Measurements from ENCODE around the gene KANK4. TPM values are rescaled to one million over a fixed set of nuclear protein-coding genes. Genes with fewer than 3 reads are reported as not detected.
A peak's percentile ranks its signal among the peaks of the same experiment; 100 is the strongest.

The KANK4 gene
- total RNA-seq, 1 donor from 2014 or later, result 1.2 TPM

- FAIRE-seq (no peak), DNase-seq (ENCODE audit: low spot score in 2 of 2) (no peak)
Observed at GRCh38 chr1:62218604-62219003, 100.6 kb downstream of the KANK4 start.

GRCh38 chr1:62213075-62213914 lies 105.9 kb downstream of the KANK4 start:
- DNase-seq (ENCODE audit: low spot score in 2 of 2) (no peak), FAIRE-seq (no peak)

- no peak for FAIRE-seq
Observed at GRCh38 chr1:62212411-62212810, 106.8 kb downstream of the KANK4 start.

GRCh38 chr1:62210960-62211359 lies 108.3 kb downstream of the KANK4 start:
- DNase-seq (ENCODE audit: low spot score in 2 of 2), result no peak
- FAIRE-seq, result no peak

More at GRCh38 chr1:62212411-62212810, 106.8 kb downstream of the KANK4 start:
- DNase-seq (ENCODE audit: low spot score in 2 of 2), result no peak

GRCh38 chr1:62209931-62210595 lies 109.2 kb downstream of the KANK4 start:
- FAIRE-seq (no peak), DNase-seq (ENCODE audit: low spot score in 2 of 2) (no peak)

GRCh38 chr1:62208970-62209369 lies 110.3 kb downstream of the KANK4 start:
- FAIRE-seq (no peak), DNase-seq (ENCODE audit: low spot score in 2 of 2) (no peak)

GRCh38 chr1:62208087-62208486 lies 111.1 kb downstream of the KANK4 start:
- DNase-seq (ENCODE audit: low spot score in 2 of 2) (no peak), FAIRE-seq (no peak)

GRCh38 chr1:62207187-62207586 lies 112.0 kb downstream of the KANK4 start:
- no peak for DNase-seq (ENCODE audit: low spot score in 2 of 2)
- no peak for FAIRE-seq

GRCh38 chr1:62198781-62199125 lies 120.5 kb downstream of the KANK4 start:
- FAIRE-seq (no peak), DNase-seq (ENCODE audit: low spot score in 2 of 2) (no peak)

GRCh38 chr1:62198069-62198780 lies 121.0 kb downstream of the KANK4 start:
- FAIRE-seq (no peak), DNase-seq (ENCODE audit: low spot score in 2 of 2) (no peak)

GRCh38 chr1:62196086-62196690 lies 123.0 kb downstream of the KANK4 start:
- FAIRE-seq, result no peak
- DNase-seq (ENCODE audit: low spot score in 2 of 2), result no peak

GRCh38 chr1:62194651-62195544 lies 124.3 kb downstream of the KANK4 start, which contains the start of gene L1TD1:
TSS of gene L1TD1 (plus strand) at chr1:62194849. CDS start at chr1:62206629, 11,780 bp downstream.
- FAIRE-seq (no peak), DNase-seq (ENCODE audit: low spot score in 2 of 2) (peak in 1 of 2 donors; percentile 12)

GRCh38 chr1:62188111-62188510 lies 131.1 kb downstream of the KANK4 start:
- FAIRE-seq, result no peak
- DNase-seq (ENCODE audit: low spot score in 2 of 2), result no peak

- no peak for DNase-seq (ENCODE audit: low spot score in 2 of 2)
- FAIRE-seq, result no peak
Observed at GRCh38 chr1:62187548-62187947, 131.7 kb downstream of the KANK4 start.

Small RNA genes within 50 kb of the gene (small RNA-seq; reads per million reads assigned to genes)
- not detected for gene RNU6-371P

Other genes with a start within 250 kb of the KANK4 start
- 0.41 TPM for gene L1TD1, start 124.6 kb downstream of the KANK4 start, total RNA-seq
- 59.5 TPM for gene USP1, start 117.6 kb upstream of the KANK4 start, total RNA-seq

Data from frontal cortex (tissue), 4 donors.